Measurements from ENCODE around the gene AKNAD1.
"Not testable (repeated sequence)": the region's sequence is repeated elsewhere in the genome, so short reads cannot be mapped to it uniquely, and the experiment has no call there.

Gene AKNAD1

DNA sequence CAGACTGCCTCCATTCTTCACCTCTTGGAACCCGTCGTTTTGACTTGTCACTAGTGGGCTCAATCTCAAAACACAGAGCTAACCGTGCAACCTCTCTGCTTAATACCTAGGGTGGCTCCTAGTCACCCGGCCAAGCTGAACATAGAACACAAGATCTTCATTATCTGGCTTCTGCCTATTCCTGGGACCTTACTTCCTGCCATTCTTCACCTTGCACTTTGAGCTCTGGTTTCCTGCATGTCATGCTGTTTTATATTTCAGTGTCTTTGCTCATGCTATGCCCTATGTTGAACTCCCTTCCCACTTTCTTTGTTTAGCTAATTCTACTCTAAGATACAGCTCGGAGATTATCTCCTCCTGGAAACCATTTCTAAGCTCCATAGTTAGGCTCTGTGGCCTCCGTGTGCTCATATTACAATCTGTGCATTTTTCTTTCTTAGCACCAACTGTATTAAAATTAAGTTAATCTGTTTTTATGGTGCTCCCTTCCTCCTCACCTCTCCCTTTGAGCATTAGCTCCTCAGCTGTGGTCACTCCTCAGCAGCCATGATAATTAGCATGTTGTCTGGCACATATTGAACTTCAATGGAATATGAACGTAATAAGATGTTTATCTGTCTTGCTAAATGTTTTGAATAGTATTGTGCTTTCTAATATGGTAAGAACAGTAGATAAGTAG lies 33.0 kb upstream of the AKNAD1 start:
- no peak overlapping the region for H3K4me3 ChIP-seq (ENCODE audit: low read depth, low read length)
- TF ChIP-seq, protein P1, sequence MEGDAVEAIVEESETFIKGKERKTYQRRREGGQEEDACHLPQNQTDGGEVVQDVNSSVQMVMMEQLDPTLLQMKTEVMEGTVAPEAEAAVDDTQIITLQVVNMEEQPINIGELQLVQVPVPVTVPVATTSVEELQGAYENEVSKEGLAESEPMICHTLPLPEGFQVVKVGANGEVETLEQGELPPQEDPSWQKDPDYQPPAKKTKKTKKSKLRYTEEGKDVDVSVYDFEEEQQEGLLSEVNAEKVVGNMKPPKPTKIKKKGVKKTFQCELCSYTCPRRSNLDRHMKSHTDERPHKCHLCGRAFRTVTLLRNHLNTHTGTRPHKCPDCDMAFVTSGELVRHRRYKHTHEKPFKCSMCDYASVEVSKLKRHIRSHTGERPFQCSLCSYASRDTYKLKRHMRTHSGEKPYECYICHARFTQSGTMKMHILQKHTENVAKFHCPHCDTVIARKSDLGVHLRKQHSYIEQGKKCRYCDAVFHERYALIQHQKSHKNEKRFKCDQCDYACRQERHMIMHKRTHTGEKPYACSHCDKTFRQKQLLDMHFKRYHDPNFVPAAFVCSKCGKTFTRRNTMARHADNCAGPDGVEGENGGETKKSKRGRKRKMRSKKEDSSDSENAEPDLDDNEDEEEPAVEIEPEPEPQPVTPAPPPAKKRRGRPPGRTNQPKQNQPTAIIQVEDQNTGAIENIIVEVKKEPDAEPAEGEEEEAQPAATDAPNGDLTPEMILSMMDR (IDR thresholded peaks at IDR 0.05; ENCODE audit: low read depth, low read length, missing control alignments), result no peak

DNA sequence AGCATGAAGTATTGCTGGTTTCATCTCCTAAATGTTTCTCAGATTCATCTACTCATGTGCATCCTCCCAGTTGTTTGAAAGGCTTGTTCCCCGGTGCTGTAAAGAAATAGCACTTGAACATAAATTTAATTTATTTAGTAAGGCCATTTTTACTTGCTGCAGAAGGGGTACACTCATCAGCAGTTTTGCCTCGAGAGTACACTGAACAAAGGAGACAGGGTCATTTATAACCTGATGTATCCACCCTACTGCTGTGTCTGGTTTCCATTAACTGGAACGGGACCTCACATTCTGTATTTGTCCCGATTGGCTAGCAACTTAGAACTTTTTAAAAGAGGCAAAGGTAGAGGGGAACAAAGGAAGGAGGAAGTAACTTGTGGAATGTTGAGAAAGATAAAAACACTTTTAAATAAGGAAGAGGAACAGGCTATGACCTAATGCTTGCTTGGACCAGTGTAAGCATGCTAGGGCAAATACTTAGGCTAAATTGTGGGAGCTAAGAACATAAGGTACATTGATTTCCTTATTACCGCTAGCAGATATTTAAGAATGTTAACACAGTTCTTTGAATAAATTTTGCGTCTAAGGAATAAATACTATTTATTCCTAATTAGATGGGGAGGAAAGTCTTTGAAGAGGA lies 32.2 kb upstream of the AKNAD1 start:
- not testable (repeated sequence) for H3K4me3 ChIP-seq (ENCODE audit: low read depth, low read length); DNase-seq (ENCODE audit: low read depth)

More for the DNA sequence above, 33.0 kb upstream of the AKNAD1 start:
- no peak for DNase-seq (ENCODE audit: low read depth)

DNA sequence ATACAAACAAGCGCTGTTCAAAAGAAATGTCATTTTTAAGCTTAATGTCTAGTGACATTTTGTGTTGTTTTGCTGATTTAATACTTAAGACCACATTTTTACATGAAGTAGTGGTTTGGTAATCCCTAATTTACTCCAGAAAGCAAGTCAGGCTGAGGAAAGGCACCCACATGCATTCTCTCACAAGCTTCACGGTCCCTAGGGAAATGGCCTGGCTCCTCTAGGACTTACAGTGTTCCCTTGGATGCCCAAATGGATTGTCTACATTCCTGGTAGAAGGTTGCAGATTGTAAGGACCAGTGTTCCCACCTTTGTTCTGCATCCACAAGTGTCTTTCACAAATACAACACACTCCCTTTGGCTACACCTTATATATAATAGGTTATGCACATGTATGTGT lies 29.4 kb upstream of the AKNAD1 start:
- TF ChIP-seq, protein P1 (IDR thresholded peaks at IDR 0.05; ENCODE audit: low read depth, low read length, missing control alignments), result no peak
- DNase-seq (ENCODE audit: low read depth), result no peak
- H3K4me3 ChIP-seq (ENCODE audit: low read depth, low read length), result no peak overlapping the region

DNA sequence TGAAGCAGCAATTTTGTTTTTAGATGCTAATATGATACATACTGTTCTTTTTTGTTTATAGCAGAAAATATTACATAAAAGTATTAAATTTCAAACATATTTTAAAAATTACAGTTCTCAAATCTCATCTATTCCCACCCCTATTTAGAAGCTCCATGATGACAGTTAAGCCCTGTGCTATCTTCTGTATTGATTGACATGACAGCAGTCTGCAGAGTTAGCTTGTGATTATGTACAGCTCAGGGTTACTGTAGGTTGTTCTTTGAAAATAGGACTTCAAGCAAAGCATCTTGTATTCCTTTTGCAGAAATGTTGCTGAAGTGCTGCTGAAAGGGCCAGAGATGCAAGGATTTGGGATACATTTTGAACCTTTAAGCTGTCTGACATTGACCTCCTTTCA lies 28.1 kb upstream of the AKNAD1 start:
- no peak overlapping the region for H3K4me3 ChIP-seq (ENCODE audit: low read depth, low read length)
- DNase-seq (ENCODE audit: low read depth), result no peak

DNA sequence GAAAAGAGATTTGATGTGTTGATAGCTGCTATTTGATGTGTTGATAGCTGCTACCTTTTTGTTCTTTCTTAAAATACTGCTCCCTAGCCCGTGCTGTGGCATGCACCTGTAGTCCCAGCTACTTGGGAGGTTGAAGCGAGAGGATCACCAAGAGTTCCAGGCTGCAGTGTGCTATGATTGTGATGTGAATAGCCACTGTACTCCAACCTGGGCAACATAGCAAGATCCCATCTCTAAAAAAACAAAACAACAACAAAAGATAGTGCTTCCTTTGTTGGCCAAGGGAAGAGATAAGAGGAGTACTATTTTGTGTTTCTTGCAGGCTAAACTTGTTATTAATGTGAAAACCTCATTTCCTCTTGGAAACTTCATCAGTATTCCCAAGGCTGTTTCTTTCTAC lies 25.9 kb upstream of the AKNAD1 start:
- no peak overlapping the region for H3K4me3 ChIP-seq (ENCODE audit: low read depth, low read length)
- TF ChIP-seq, protein P1 (IDR thresholded peaks at IDR 0.05; ENCODE audit: low read depth, low read length, missing control alignments), result no peak
- no peak for DNase-seq (ENCODE audit: low read depth)

More for the DNA sequence above, 28.1 kb upstream of the AKNAD1 start:
- TF ChIP-seq, protein P1 (IDR thresholded peaks at IDR 0.05; ENCODE audit: low read depth, low read length, missing control alignments), result no peak

DNA sequence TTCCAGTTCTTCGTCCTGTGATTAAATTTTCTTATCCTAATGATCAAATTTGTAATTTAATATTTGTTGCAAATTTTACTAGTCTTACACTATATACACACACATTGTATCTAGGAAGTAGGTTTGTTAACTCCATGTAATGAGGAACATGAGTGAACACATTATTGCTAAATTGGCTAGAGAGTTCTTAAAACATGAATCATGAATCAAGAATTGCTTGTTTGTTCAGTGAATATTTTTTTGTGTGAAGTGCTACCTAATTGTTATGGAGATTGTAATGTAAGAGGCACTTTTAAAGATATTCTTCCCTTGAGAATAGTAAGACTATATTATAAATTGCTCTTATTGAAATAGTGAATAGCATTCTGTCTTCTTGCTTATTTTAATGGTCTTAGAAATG lies 24.5 kb upstream of the AKNAD1 start:
- H3K4me3 ChIP-seq (ENCODE audit: low read depth, low read length), result no peak overlapping the region
- no peak for DNase-seq (ENCODE audit: low read depth)
- TF ChIP-seq, protein P1 (IDR thresholded peaks at IDR 0.05; ENCODE audit: low read depth, low read length, missing control alignments), result no peak

DNA sequence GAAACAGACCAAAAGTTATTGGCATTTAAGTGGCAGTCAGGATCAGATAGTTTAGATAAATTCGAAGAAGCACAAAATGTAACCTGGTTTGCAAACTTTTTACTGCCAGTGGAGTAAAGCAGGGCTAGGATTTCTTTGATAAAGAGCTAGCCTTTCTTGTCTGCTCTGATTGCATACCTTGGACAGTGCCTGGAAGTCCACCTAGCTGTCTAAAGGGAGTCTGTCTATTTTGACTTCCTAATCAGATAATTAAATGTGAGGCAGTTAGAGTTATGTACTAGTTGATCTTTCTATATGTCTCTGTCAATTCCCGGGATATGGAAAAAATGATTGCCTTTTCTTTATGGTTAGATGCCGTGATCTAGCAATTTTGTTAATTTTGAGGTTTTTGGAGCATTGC lies 24.0 kb upstream of the AKNAD1 start:
- no peak overlapping the region for H3K4me3 ChIP-seq (ENCODE audit: low read depth, low read length)
- TF ChIP-seq, protein P1 (IDR thresholded peaks at IDR 0.05; ENCODE audit: low read depth, low read length, missing control alignments), result no peak
- no peak for DNase-seq (ENCODE audit: low read depth)

All from GM12864 (cell line).